ENCODE measurements around the gene QRICH2. TPM values are rescaled to one million over a fixed set of nuclear protein-coding genes. Genes with fewer than 3 reads are reported as not detected.
A peak's percentile ranks its signal among the peaks of the same experiment; 100 is the strongest.

QRICH2 gene
- total RNA-seq, 1 donor from 2014 or later: 3.8 TPM

- DNase-seq (ENCODE audit: low read depth) (peak; percentile 79), FAIRE-seq (no peak)
- peaks cover 17% of the 10 kb centered on the region for H3K4me1 Mint-ChIP-seq (ENCODE audit: low read depth, unreplicated experiment)
- H4K20me1 ChIP-seq (ENCODE audit: insufficient read depth, low read length): no peaks in the 10 kb centered on the region
- H3K27me3 ChIP-seq (ENCODE audit: insufficient read depth, low read length): no peaks in the 10 kb centered on the region
- no peak overlapping the region for H3K4me3 ChIP-seq (ENCODE audit: insufficient read depth, low read depth, low read length)
- no peak overlapping the region for H3K9ac ChIP-seq (ENCODE audit: low read length)
- peak overlapping the region; percentile 13 for H3K4me3 Mint-ChIP-seq (ENCODE audit: unreplicated experiment)
- H3K27ac ChIP-seq (ENCODE audit: low read depth, low read length): no peak overlapping the region
- no peak overlapping the region for H2AFZ ChIP-seq (ENCODE audit: low read depth, low read length)
- no peaks in the 10 kb centered on the region for H3K36me3 Mint-ChIP-seq (ENCODE audit: low read depth, unreplicated experiment)
- peaks cover 2% of the 10 kb centered on the region for H3K4me1 ChIP-seq (ENCODE audit: insufficient read depth, low read length)
- no peaks in the 10 kb centered on the region for H3K27me3 Mint-ChIP-seq (ENCODE audit: low read depth, unreplicated experiment)
- H3K36me3 ChIP-seq (ENCODE audit: insufficient read depth, low read length): no peaks in the 10 kb centered on the region
- H3K4me2 ChIP-seq (ENCODE audit: low read length): peak overlapping the region; percentile 9
- no peaks in the 10 kb centered on the region for H3K9me3 Mint-ChIP-seq (ENCODE audit: unreplicated experiment)
- TF ChIP-seq, protein P1, sequence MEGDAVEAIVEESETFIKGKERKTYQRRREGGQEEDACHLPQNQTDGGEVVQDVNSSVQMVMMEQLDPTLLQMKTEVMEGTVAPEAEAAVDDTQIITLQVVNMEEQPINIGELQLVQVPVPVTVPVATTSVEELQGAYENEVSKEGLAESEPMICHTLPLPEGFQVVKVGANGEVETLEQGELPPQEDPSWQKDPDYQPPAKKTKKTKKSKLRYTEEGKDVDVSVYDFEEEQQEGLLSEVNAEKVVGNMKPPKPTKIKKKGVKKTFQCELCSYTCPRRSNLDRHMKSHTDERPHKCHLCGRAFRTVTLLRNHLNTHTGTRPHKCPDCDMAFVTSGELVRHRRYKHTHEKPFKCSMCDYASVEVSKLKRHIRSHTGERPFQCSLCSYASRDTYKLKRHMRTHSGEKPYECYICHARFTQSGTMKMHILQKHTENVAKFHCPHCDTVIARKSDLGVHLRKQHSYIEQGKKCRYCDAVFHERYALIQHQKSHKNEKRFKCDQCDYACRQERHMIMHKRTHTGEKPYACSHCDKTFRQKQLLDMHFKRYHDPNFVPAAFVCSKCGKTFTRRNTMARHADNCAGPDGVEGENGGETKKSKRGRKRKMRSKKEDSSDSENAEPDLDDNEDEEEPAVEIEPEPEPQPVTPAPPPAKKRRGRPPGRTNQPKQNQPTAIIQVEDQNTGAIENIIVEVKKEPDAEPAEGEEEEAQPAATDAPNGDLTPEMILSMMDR (IDR thresholded peaks at IDR 0.05; ENCODE audit: insufficient read depth, low read depth, low read length): no peak
- no peak for TF ChIP-seq EZH2 (IDR thresholded peaks at IDR 0.05; ENCODE audit: insufficient read depth, low read length)
- no peaks in the 10 kb centered on the region for H3K9me3 ChIP-seq (ENCODE audit: insufficient read depth, low read depth, low read length)
- H3K27ac Mint-ChIP-seq (ENCODE audit: unreplicated experiment): peak overlapping the region; percentile 82
- H3K79me2 ChIP-seq (ENCODE audit: insufficient read depth, low read length): no peaks in the 10 kb centered on the region
Measured at GRCh38 chr17:76252040-76252954, 55.8 kb downstream of the QRICH2 start.

DNA sequence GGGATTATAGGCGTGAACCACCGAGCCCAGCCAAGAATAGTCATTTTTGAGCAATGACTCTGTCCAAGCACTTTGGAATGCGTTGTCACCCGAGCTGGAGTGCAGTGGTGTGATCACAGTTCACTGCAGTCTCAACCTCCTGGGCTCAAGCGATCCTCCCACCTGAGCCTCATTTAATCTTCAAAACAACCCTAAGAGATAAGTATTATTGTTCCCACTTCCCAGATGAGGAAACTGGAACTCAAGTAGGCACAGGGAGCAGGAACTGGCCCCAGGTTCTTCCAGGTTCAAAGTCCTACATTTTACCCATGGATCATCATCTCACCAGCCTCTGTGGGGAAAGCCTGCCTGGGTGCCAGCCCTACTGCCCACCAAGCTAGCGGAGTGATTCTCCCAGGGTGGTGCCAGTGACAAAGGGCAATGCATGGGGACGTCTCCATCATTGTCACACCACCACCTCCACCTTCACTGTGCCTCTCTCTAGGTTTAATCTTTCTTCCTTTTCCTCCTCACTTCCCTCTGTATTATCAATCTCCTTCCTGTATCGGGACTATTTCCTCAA, 56.5 kb downstream of the QRICH2 start:
- H3K27ac Mint-ChIP-seq (ENCODE audit: unreplicated experiment): peak overlapping the region; percentile 82
- no peak overlapping the region for H2AFZ ChIP-seq (ENCODE audit: low read depth, low read length)
- no peaks in the 10 kb centered on the region for H3K9me3 Mint-ChIP-seq (ENCODE audit: unreplicated experiment)
- FAIRE-seq (no peak), DNase-seq (ENCODE audit: low read depth) (no peak)
- no peaks in the 10 kb centered on the region for H3K79me2 ChIP-seq (ENCODE audit: insufficient read depth, low read length)
- no peaks in the 10 kb centered on the region for H3K36me3 ChIP-seq (ENCODE audit: insufficient read depth, low read length)
- no peaks in the 10 kb centered on the region for H3K36me3 Mint-ChIP-seq (ENCODE audit: low read depth, unreplicated experiment)
- H3K4me3 ChIP-seq (ENCODE audit: insufficient read depth, low read depth, low read length): no peak overlapping the region
- no peak overlapping the region for H3K9ac ChIP-seq (ENCODE audit: low read length)
- TF ChIP-seq, protein P1 (IDR thresholded peaks at IDR 0.05; ENCODE audit: insufficient read depth, low read depth, low read length): no peak
- TF ChIP-seq EZH2 (IDR thresholded peaks at IDR 0.05; ENCODE audit: insufficient read depth, low read length): no peak
- H3K27me3 ChIP-seq (ENCODE audit: insufficient read depth, low read length): peaks cover 2% of the 10 kb centered on the region
- peaks cover 1% of the 10 kb centered on the region for H3K27me3 Mint-ChIP-seq (ENCODE audit: low read depth, unreplicated experiment)
- no peak overlapping the region for H3K4me2 ChIP-seq (ENCODE audit: low read length)
- H3K9me3 ChIP-seq (ENCODE audit: insufficient read depth, low read depth, low read length): no peaks in the 10 kb centered on the region
- H3K27ac ChIP-seq (ENCODE audit: low read depth, low read length): no peak overlapping the region
- H4K20me1 ChIP-seq (ENCODE audit: insufficient read depth, low read length): no peaks in the 10 kb centered on the region
- H3K4me1 Mint-ChIP-seq (ENCODE audit: low read depth, unreplicated experiment): peaks cover 19% of the 10 kb centered on the region
- peaks cover 2% of the 10 kb centered on the region for H3K4me1 ChIP-seq (ENCODE audit: insufficient read depth, low read length)
- no peak overlapping the region for H3K4me3 Mint-ChIP-seq (ENCODE audit: unreplicated experiment)

Measured in astrocyte (in vitro differentiated cells and primary cell).